GM10266 (cell line): Measurements from ENCODE around the gene GLP2R.

ENCODE experiments used
- DNase-seq: peaks from one replicate; pipeline ENCODE4 v3.0.0; 2012; ENCODE audit errors: extremely low spot score
- CTCF ChIP-seq: IDR thresholded peaks from 2 replicates; pipeline ENCODE4 v1.5.1; 2012; ENCODE audit warnings: mild to moderate bottlenecking, low read depth; ENCODE audit not compliant: control insufficient read depth, insufficient read depth; ENCODE audit errors: missing control alignments

GLP2R gene

GRCh38 chr17:9802294-9802693, 23.4 kb upstream of the GLP2R start:
- DNase-seq: no peak
- TF ChIP-seq CTCF: no peak

GRCh38 chr17:9802697-9803096, 23.0 kb upstream of the GLP2R start:
- no peak for DNase-seq
- no peak for TF ChIP-seq CTCF

- DNase-seq: no peak
- TF ChIP-seq CTCF: no peak
Observed at GRCh38 chr17:9805769-9806168, 20.0 kb upstream of the GLP2R start.

GRCh38 chr17:9806699-9807098, 19.0 kb upstream of the GLP2R start:
- no peak for DNase-seq
- no peak for TF ChIP-seq CTCF

- TF ChIP-seq CTCF: no peak
- no peak for DNase-seq
Observed at GRCh38 chr17:9809409-9809808, 16.3 kb upstream of the GLP2R start.

- no peak for DNase-seq
- no peak for TF ChIP-seq CTCF
Observed at GRCh38 chr17:9810100-9810949, 15.4 kb upstream of the GLP2R start.

- no peak for TF ChIP-seq CTCF
- no peak for DNase-seq
Observed at GRCh38 chr17:9811086-9811485, 14.6 kb upstream of the GLP2R start.
